LNCAP (cell line): ENCODE results near the gene SDC4.

Source experiments
- CTCF ChIP-seq: fragments of 450-650 bp; IDR thresholded peaks from 2 replicates; pipeline ENCODE4 v1.5.1; 2017; ENCODE audit warnings: mild to moderate bottlenecking

The SDC4 gene

GRCh38 chr20:45354423-45355208 is 6.4 kb upstream of the SDC4 start:
- no peak for TF ChIP-seq CTCF

DNA sequence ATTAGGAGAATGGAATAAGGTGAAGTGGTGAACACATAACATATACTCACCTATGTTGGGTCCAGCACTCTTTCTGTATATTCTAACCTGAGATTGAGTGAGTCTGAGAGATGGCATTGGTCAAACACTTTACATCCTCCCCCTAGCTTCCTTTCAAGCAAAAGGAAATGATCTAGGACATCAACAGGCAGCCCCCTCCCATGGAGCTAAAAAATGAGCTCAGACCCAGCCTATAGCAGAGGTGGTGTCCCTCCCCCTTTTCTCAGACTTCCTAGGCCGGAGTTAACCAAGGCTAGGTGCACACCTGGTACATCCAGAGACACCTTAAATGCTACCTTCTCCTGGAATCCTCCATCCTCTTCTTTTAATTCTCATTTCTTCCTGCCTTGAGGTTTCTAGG is 5.5 kb upstream of the SDC4 start:
- no peak for TF ChIP-seq CTCF

- no peak for TF ChIP-seq CTCF
Observed at GRCh38 chr20:45352729-45353128, 4.5 kb upstream of the SDC4 start.

DNA sequence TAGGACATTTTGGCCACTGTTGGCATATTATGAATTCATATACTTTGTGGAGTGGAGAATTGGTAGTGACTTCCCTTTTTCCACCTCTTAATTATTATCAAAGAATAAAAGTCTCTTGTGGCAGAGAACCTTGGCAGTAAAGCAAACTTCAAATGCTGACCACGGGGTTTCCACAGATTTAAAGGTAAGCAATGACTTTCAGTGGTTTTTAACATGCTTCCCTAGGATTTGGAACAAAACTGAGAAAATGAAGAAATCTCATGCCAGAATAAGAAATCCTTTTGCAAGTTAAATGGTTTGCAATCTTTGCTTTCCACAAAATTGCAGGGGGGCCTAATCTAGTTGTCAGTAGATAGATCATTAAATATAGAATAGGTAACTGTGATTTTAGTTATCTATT is 2.0 kb upstream of the SDC4 start:
- no peak for TF ChIP-seq CTCF

- TF ChIP-seq CTCF: no peak
Observed at GRCh38 chr20:45347297-45347935, 808 bp downstream of the SDC4 start.

GRCh38 chr20:45346851-45347250 is 1.4 kb downstream of the SDC4 start:
- no peak for TF ChIP-seq CTCF

GRCh38 chr20:45346291-45346718 is 1.9 kb downstream of the SDC4 start:
- no peak for TF ChIP-seq CTCF
